Endothelial cell of umbilical vein (primary cell): ENCODE results near the gene NF1. TPM values are rescaled to one million over a fixed set of nuclear protein-coding genes. Genes with fewer than 3 reads are reported as not detected.
A peak's percentile ranks its signal among the peaks of the same experiment; 100 is the strongest.

ENCODE experiments used
- BruUV-seq: library from RNA; stranded (reverse); fragments of 400-500 nt; replicated peaks from 2 replicates; lab custom pipeline; 2021; lab: Mats Ljungman, UMichigan
- CTCF ChIA-PET: fragments of 300-600, 350-600 bp; sonication (Branson Sonifier 250); formaldehyde crosslinking; loops from one replicate; lab custom pipeline; 2021; ENCODE audit warnings: antibody characterized with exemption, inconsistent platforms; lab: Charles Lee
- POLR2A ChIA-PET: fragments of 300-600, 350-600 bp; sonication (Branson Sonifier 250); formaldehyde crosslinking; loops from one replicate; lab custom pipeline; 2021; ENCODE audit warnings: antibody characterized with exemption, inconsistent platforms; lab: Charles Lee
- DNase-seq: peaks from one replicate; pipeline ENCODE4 v3.0.0-alpha.2; 2011; ENCODE audit warnings: low read depth, low spot score
- FAIRE-seq: peaks from 2 replicates; lab custom pipeline; 2011; peaks lifted over from hg19 to GRCh38; lab: Jason Lieb, UNC
- H2AFZ ChIP-seq: 2 replicates; pipeline ENCODE4 v1.6.0; 2012; ENCODE audit warnings: low read depth, low read length, control low read depth, inconsistent platforms
- H3K27ac ChIP-seq: 2 replicates; pipeline ENCODE4 v1.5.1; 2011; ENCODE audit warnings: low read depth, mild to moderate bottlenecking, control low read depth, low read length, moderate library complexity; ENCODE audit not compliant: insufficient read depth
- H3K27me3 ChIP-seq, 2 experiments: 2 replicates each; pipeline versions ENCODE4 v1.6.0 to v1.6.1; 2011; ENCODE audit warnings: low read length in 2 of 2, mixed read lengths in 1 of 2; ENCODE audit not compliant: control insufficient read depth in 2 of 2, insufficient read depth in 2 of 2
- H3K36me3 ChIP-seq, 2 experiments: 2 replicates in 1 of 2; 3 replicates in 1 of 2; pipeline ENCODE4 v1.5.1; 2011; ENCODE audit warnings: low read length in 2 of 2, mild to moderate bottlenecking in 1 of 2, moderate library complexity in 1 of 2; ENCODE audit not compliant: control insufficient read depth in 2 of 2, insufficient read depth in 2 of 2; ENCODE audit errors: extremely low read depth in 1 of 2
- H3K4me1 ChIP-seq: 3 replicates; pipeline ENCODE4 v1.5.1; 2011; ENCODE audit warnings: mild to moderate bottlenecking, low read length; ENCODE audit not compliant: control insufficient read depth, insufficient read depth; ENCODE audit errors: extremely low read depth
- H3K4me2 ChIP-seq: 2 replicates; pipeline ENCODE4 v1.6.1; 2011; ENCODE audit warnings: low read length, control low read depth, mixed read lengths; ENCODE audit not compliant: insufficient read depth
- H3K4me3 ChIP-seq, 3 experiments: fragments of 200-600 bp in 1 of 3; sonication (generic), shearing (Covaris generic) in 1 of 3; replicated peaks in 1 of 3; 2 replicates each; pipeline ENCODE4 v1.5.1; 2011 to 2016; ENCODE audit warnings: control low read depth in 3 of 3, low read length in 3 of 3, mild to moderate bottlenecking in 2 of 3, inconsistent platforms in 1 of 3, low read depth in 1 of 3, moderate library complexity in 1 of 3; ENCODE audit not compliant: insufficient read depth in 1 of 3
- H3K79me2 ChIP-seq: 2 replicates; pipeline ENCODE4 v1.6.0; 2012; ENCODE audit warnings: low read length, inconsistent platforms; ENCODE audit not compliant: control insufficient read depth, insufficient read depth
- H3K9ac ChIP-seq: replicated peaks from 2 replicates; pipeline ENCODE3; 2011; ENCODE audit warnings: low read length, control low read depth; ENCODE audit not compliant: insufficient read depth; ENCODE audit errors: extremely low read depth
- H3K9me1 ChIP-seq: replicated peaks from 3 replicates; pipeline ENCODE4 v1.6.0; 2011; ENCODE audit warnings: mild to moderate bottlenecking, low read length; ENCODE audit not compliant: control insufficient read depth, insufficient read depth; ENCODE audit errors: extremely low read depth
- H3K9me3 ChIP-seq: replicated peaks from 2 replicates; pipeline ENCODE4 v1.5.1; 2012; ENCODE audit warnings: low read length, inconsistent platforms; ENCODE audit not compliant: control insufficient read depth, insufficient read depth
- H4K20me1 ChIP-seq: replicated peaks from 2 replicates; pipeline ENCODE3; 2011; ENCODE audit warnings: mild to moderate bottlenecking, low read length; ENCODE audit not compliant: control insufficient read depth, insufficient read depth; ENCODE audit errors: extremely low read depth
- EZH2 ChIP-seq: IDR thresholded peaks from 2 replicates; pipeline ENCODE4 v1.6.1; 2012; ENCODE audit warnings: borderline replicate concordance, low read depth, mild to moderate bottlenecking, moderate library complexity, low read length, inconsistent platforms; ENCODE audit not compliant: severe bottlenecking
- FOS ChIP-seq: IDR thresholded peaks from 2 replicates; pipeline ENCODE4 v1.6.1; 2011; ENCODE audit warnings: mild to moderate bottlenecking, low read length, moderate library complexity, borderline replicate concordance; ENCODE audit not compliant: insufficient read depth
- GATA2 ChIP-seq: IDR thresholded peaks from 2 replicates; pipeline ENCODE4 v1.7.0; 2011; ENCODE audit warnings: low read depth, mild to moderate bottlenecking, moderate library complexity, mixed read lengths, low read length; ENCODE audit not compliant: insufficient read length, insufficient read depth
- JUN ChIP-seq: IDR thresholded peaks from 2 replicates; pipeline ENCODE4 v1.6.1; 2011; ENCODE audit warnings: borderline replicate concordance, low read depth; ENCODE audit not compliant: insufficient read length, insufficient read depth
- MYC ChIP-seq: IDR thresholded peaks from one replicate; pipeline ENCODE4 v1.6.1; 2011; ENCODE audit warnings: mild to moderate bottlenecking, low read depth, low read length
- POLR2A ChIP-seq: IDR thresholded peaks from 2 replicates; pipeline ENCODE4 v1.6.1; 2012; ENCODE audit warnings: low read depth, mild to moderate bottlenecking, control low read depth, low read length
- POLR2AphosphoS5 ChIP-seq: IDR thresholded peaks from 2 replicates; pipeline ENCODE4 v1.6.1; 2012; ENCODE audit warnings: low read depth, mild to moderate bottlenecking, control low read depth, low read length, moderate library complexity; ENCODE audit not compliant: insufficient read depth
- dilution Hi-C: fragments of 300-500 bp; cut with MboI; formaldehyde crosslinking; loops from one replicate; pipeline ENCODE4 v1.15.0; 2019; ENCODE audit warnings: low sequenced_read_pairs; ENCODE audit not compliant: extremely low pct_ligation_motif_present
- intact Hi-C: fragments of 100-400 bp; cut with micrococcal nuclease; formaldehyde crosslinking; loops from one replicate; pipeline ENCODE4 v1.10.0; 2022
- polyA plus RNA-seq, 4 experiments: library from polyadenylated mRNA; depleted of rRNA in 3 of 4; stranded (reverse) in 3 of 4; unstranded in 1 of 4; fragments of >200 nt; gene quantifications; 2 replicates each; pipeline versions ENCODE4 v1.2.1 to v1.2.3, GENCODE V29; 2011 to 2012; ENCODE audit warnings: missing spikeins in 1 of 4
- total RNA-seq: library from RNA; stranded (reverse); gene quantifications from 2 replicates; pipeline ENCODE4 v1.2.3, GENCODE V29; 2021
- TF ChIP-seq, protein P1 (sequence below), 2 donors: IDR thresholded peaks; 1 replicate in 1 of 2; 2 replicates in 1 of 2; pipeline ENCODE4 v1.5.1; 2011; ENCODE audit warnings: low read length in 2 of 2, mild to moderate bottlenecking in 2 of 2, moderate library complexity in 2 of 2, control low read depth in 1 of 2, inconsistent platforms in 1 of 2, low read depth in 1 of 2; ENCODE audit not compliant: insufficient read depth in 1 of 2; ENCODE audit errors: extremely low read depth in 1 of 2
- TF ChIP-seq, protein P2 (sequence below): IDR thresholded peaks from 2 replicates; pipeline ENCODE4 v1.6.1; 2011; ENCODE audit not compliant: insufficient read depth, insufficient read length

NF1 gene
- total and polyA plus RNA-seq, 2 donors (not counting 3 experiments of a cell fraction or from before 2014, with no cell fraction given), result 13.7 to 42.4 TPM

DNA sequence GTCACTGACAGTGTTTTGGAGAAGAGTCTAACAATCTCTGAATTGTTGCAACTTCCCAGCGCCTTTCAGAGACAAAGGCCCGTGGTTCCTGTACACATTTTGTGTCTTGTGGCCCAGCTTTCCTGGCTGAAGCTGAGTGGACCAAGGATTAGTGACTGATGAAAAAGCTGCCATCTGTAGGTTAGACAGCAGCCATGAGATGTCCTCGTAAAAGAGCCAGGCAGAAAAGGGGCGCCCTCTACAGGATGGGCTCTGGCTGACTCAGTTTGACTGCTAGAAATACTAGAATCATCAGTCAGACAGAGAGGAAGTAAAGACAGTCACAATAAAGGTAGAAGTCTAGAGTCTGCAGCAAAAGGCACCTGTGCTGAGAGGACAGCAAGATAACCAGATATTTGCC is 26.5 kb upstream of the NF1 start:
- POLR2A ChIA-PET, result no interaction called here
- Histone ChIP-seq H3K79me2 (no peaks in the 10 kb centered on the region), H3K9me1 (no peaks in the 10 kb centered on the region), H3K9ac (no peak overlapping the region), H3K4me1 (peaks cover 16% of the 10 kb centered on the region), H3K9me3 (no peaks in the 10 kb centered on the region), H3K36me3 (no peaks in the 10 kb centered on the region), H2AFZ (no peak overlapping the region), H3K27me3 (no peaks in the 10 kb centered on the region), H4K20me1 (no peaks in the 10 kb centered on the region), H3K4me3 (no peak overlapping the region), H3K27ac (peak overlapping the region; percentile 63), H3K4me2 (peak overlapping the region; percentile 83)
- peak; percentile 52 for DNase-seq
- intact Hi-C loops (no loop called here), dilution Hi-C loops (no loop called here)
- BruUV-seq, result no TSS peak
- CTCF ChIA-PET, result interaction anchor here (0.6 to 1.3 kb wide), 4 partner anchors 9 to 122 kb away, joined by 3 read pairs; partner anchors contain the start of gene RNF135
- FAIRE-seq, result no peak
- no peak for TF ChIP-seq MYC
- TF ChIP-seq, protein P1, sequence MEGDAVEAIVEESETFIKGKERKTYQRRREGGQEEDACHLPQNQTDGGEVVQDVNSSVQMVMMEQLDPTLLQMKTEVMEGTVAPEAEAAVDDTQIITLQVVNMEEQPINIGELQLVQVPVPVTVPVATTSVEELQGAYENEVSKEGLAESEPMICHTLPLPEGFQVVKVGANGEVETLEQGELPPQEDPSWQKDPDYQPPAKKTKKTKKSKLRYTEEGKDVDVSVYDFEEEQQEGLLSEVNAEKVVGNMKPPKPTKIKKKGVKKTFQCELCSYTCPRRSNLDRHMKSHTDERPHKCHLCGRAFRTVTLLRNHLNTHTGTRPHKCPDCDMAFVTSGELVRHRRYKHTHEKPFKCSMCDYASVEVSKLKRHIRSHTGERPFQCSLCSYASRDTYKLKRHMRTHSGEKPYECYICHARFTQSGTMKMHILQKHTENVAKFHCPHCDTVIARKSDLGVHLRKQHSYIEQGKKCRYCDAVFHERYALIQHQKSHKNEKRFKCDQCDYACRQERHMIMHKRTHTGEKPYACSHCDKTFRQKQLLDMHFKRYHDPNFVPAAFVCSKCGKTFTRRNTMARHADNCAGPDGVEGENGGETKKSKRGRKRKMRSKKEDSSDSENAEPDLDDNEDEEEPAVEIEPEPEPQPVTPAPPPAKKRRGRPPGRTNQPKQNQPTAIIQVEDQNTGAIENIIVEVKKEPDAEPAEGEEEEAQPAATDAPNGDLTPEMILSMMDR (IDR thresholded peaks at IDR 0.05; ENCODE audit: extremely low read depth in 1 of 2, insufficient read depth in 1 of 2, low read depth in 1 of 2, low read length in 2 of 2), result peak; percentile 52 to 62

DNA sequence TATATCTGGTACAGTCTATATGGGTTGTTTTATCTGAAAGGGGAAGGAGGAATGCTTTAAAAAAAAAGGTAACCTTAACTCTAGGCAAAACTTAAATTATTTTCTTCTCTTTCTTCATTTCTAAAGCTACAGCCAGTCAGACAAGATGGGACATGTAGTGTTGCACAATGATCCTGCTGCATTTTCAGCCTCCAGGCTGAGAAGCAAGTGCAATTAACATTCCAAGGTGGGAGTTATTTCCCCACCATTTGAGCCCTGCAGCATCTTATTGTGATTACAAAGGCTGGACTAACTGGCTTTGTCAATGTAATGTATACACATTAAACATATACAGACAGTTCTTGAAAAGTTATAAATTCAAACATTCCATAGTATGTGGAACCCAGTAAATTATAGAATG is 22.6 kb upstream of the NF1 start:
- no peaks in the 10 kb centered on the region for H3K36me3 ChIP-seq
- DNase-seq, result no peak
- TF ChIP-seq FOS (no peak), EZH2 (no peak), GATA2 (no peak), POLR2AphosphoS5 (no peak), POLR2A (no peak), JUN (no peak)
- TF ChIP-seq, protein P2, sequence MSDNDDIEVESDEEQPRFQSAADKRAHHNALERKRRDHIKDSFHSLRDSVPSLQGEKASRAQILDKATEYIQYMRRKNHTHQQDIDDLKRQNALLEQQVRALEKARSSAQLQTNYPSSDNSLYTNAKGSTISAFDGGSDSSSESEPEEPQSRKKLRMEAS, result no peak
- no peak for FAIRE-seq
- CTCF ChIA-PET, result interaction anchor here (0.8 kb wide), 1 partner anchor 22 kb away, joined by 3 read pairs; the partner anchor contains the start of gene NF1
- dilution Hi-C loops, result no loop called here
- no peaks in the 10 kb centered on the region for H3K9me3 ChIP-seq
- no peak overlapping the region for H3K27ac ChIP-seq
- H3K4me2 ChIP-seq, result no peak overlapping the region
- POLR2A ChIA-PET, result no interaction called here
- H3K27me3 ChIP-seq, result no peaks in the 10 kb centered on the region
- no peaks in the 10 kb centered on the region for H3K79me2 ChIP-seq
- no peaks in the 10 kb centered on the region for H3K9me1 ChIP-seq
- H3K9ac ChIP-seq, result no peak overlapping the region
- H4K20me1 ChIP-seq, result no peaks in the 10 kb centered on the region
- H2AFZ ChIP-seq, result no peak overlapping the region
- no TSS peak for BruUV-seq
- H3K4me1 ChIP-seq, result peaks cover 16% of the 10 kb centered on the region
- intact Hi-C loops, result no loop called here
- no peak overlapping the region for H3K4me3 ChIP-seq
